ENCODE data around the gene SLC25A44.
A peak's percentile ranks its signal among the peaks of the same experiment; 100 is the strongest.
"Not testable (repeated sequence)": the region's sequence is repeated elsewhere in the genome, so short reads cannot be mapped to it uniquely, and the experiment has no call there.

SLC25A44 gene

GRCh38 chr1:156211243-156211642 is 17.3 kb downstream of the SLC25A44 start:
- DNase-seq (ENCODE audit: low read depth): no peak

- DNase-seq (ENCODE audit: low read depth): no peak
These were observed 18.2 kb downstream of the SLC25A44 start for GRCh38 chr1:156212130-156212529.

GRCh38 chr1:156212833-156213643 is 19.1 kb downstream of the SLC25A44 start, which contains the start of gene PMF1:
Gene PMF1, plus strand, starts transcription at chr1:156213007. Its CDS starts 9 bp downstream, at chr1:156213016.
- peak; percentile 80 for DNase-seq (ENCODE audit: low read depth)

GRCh38 chr1:156213644-156213966 is 19.7 kb downstream of the SLC25A44 start:
- no peak for DNase-seq (ENCODE audit: low read depth)

- DNase-seq (ENCODE audit: low read depth): no peak
These were observed 20.3 kb downstream of the SLC25A44 start for GRCh38 chr1:156214024-156214748.

GRCh38 chr1:156216361-156217086 is 22.6 kb downstream of the SLC25A44 start:
- not testable (repeated sequence) for DNase-seq (ENCODE audit: low read depth)

- DNase-seq (ENCODE audit: low read depth): no peak
These were observed 24.0 kb downstream of the SLC25A44 start for GRCh38 chr1:156217871-156218270.

- no peak for DNase-seq (ENCODE audit: low read depth)
These were observed 26.3 kb downstream of the SLC25A44 start for GRCh38 chr1:156220226-156220625.

GRCh38 chr1:156221986-156222692 is 28.2 kb downstream of the SLC25A44 start:
- no peak for DNase-seq (ENCODE audit: low read depth)

GRCh38 chr1:156225677-156226014 is 31.7 kb downstream of the SLC25A44 start:
- DNase-seq (ENCODE audit: low read depth): no peak

- no peak for DNase-seq (ENCODE audit: low read depth)
These were observed 32.2 kb downstream of the SLC25A44 start for GRCh38 chr1:156226116-156226538.

- no peak for DNase-seq (ENCODE audit: low read depth)
These were observed 32.9 kb downstream of the SLC25A44 start for GRCh38 chr1:156226782-156227181.

GRCh38 chr1:156228501-156228900 is 34.6 kb downstream of the SLC25A44 start:
- no peak for DNase-seq (ENCODE audit: low read depth)

GRCh38 chr1:156229809-156230472 is 36.0 kb downstream of the SLC25A44 start:
- no peak for DNase-seq (ENCODE audit: low read depth)

GRCh38 chr1:156230473-156230837 is 36.6 kb downstream of the SLC25A44 start:
- no peak for DNase-seq (ENCODE audit: low read depth)

GRCh38 chr1:156232201-156232894 is 38.4 kb downstream of the SLC25A44 start:
- no peak for DNase-seq (ENCODE audit: low read depth)

- no peak for DNase-seq (ENCODE audit: low read depth)
These were observed 39.7 kb downstream of the SLC25A44 start for GRCh38 chr1:156233426-156234127.

- no peak for DNase-seq (ENCODE audit: low read depth)
These were observed 42.3 kb downstream of the SLC25A44 start for GRCh38 chr1:156236164-156236563.

GRCh38 chr1:156238248-156238647 is 44.3 kb downstream of the SLC25A44 start:
- no peak for DNase-seq (ENCODE audit: low read depth)

- no peak for DNase-seq (ENCODE audit: low read depth)
These were observed 47.5 kb downstream of the SLC25A44 start for GRCh38 chr1:156241311-156241811.

Data from CMK (cell line).